Testis (tissue), 3 donors: ENCODE measurements around the gene MYO5B. TPM values are rescaled to one million over a fixed set of nuclear protein-coding genes. Genes with fewer than 3 reads are reported as not detected.
A peak's percentile ranks its signal among the peaks of the same experiment; 100 is the strongest.

Experiments
- DNase-seq: peaks from one replicate; pipeline ENCODE4 v3.0.0-alpha.2; 2019
- H3K27ac ChIP-seq, 2 donors: fragments of 200-600 bp; sonication (generic); one replicate each; pipeline ENCODE4 v1.5.1; 2019
- H3K27me3 ChIP-seq: fragments of 200-600 bp; sonication (generic); one replicate; pipeline ENCODE4 v1.5.1; 2019
- H3K36me3 ChIP-seq: fragments of 200-600 bp; sonication (generic); one replicate; pipeline ENCODE4 v1.5.1; 2017; ENCODE audit warnings: low read depth; ENCODE audit errors: missing control alignments
- H3K4me1 ChIP-seq: fragments of 200-600 bp; sonication (generic); one replicate; pipeline ENCODE4 v1.5.1; 2019
- H3K4me3 ChIP-seq, 2 donors: fragments of 200-600 bp; sonication (generic); one replicate each; pipeline ENCODE4 v1.5.1; 2017 to 2019
- H3K9me3 ChIP-seq: fragments of 200-600 bp; sonication (generic); one replicate; pipeline ENCODE4 v1.5.1; 2017
- CTCF ChIP-seq, 3 experiments: fragments of 450-650 bp in 2 of 3; fragments of 200-600 bp in 1 of 3; sonication (generic) in 1 of 3; IDR thresholded peaks; one replicate each; pipeline ENCODE4 v1.5.1; 2016 to 2019; ENCODE audit warnings: antibody characterized with exemption in 3 of 3, mild to moderate bottlenecking in 2 of 3, moderate library complexity in 1 of 3
- POLR2A ChIP-seq: fragments of 450-650 bp; IDR thresholded peaks from one replicate; pipeline ENCODE4 v1.6.1; 2017; ENCODE audit warnings: antibody characterized with exemption, mild to moderate bottlenecking, moderate library complexity
- WGBS, 2 donors: methylation state at CpG; one replicate each; pipeline ENCODE4 v1.1.5; 2018; 5-methylcytosine and 5-hydroxymethylcytosine counted together
- intact Hi-C: fragments of 100-400 bp; cut with DNase I; formaldehyde crosslinking; loops from one replicate; pipeline ENCODE4 v1.15.1; 2023; ENCODE audit warnings: low total_unique reads
- polyA plus RNA-seq: library from polyadenylated mRNA; stranded (reverse); fragments of 350-450 nt; fragmentation: Illumina TruSeq; extraction: RNeasy Lipid Tissue Mini Kit (QIAGEN cat#74804); gene quantifications from one replicate; pipeline ENCODE4 v1.2.3, GENCODE V29; 2014; ENCODE audit warnings: low read depth, low replicate concordance; ENCODE audit not compliant: insufficient read depth
- total RNA-seq, 2 donors: library from RNA; depleted of rRNA; stranded (reverse); fragments of >200 nt; gene quantifications; one replicate each; pipeline ENCODE4 v1.2.3, GENCODE V29; 2016

MYO5B gene
- total and polyA plus RNA-seq, 3 donors from 2014 or later, result 24.8 to 31.8 (median 26.1) TPM

GRCh38 chr18:50166901-50167300 is 28.0 kb downstream of the MYO5B start:
- H3K36me3 ChIP-seq, result no peaks in the 10 kb centered on the region
- WGBS, 2 donors, result 86% methylated on average over 3 of the region's 3 CpGs
- H3K4me3 ChIP-seq, result no peak overlapping the region
- no peaks in the 10 kb centered on the region for H3K9me3 ChIP-seq
- peaks cover 4% of the 10 kb centered on the region for H3K4me1 ChIP-seq
- TF ChIP-seq POLR2A (no peak), CTCF (IDR thresholded peaks at IDR 0.05) (no peak)
- no peak overlapping the region for H3K27ac ChIP-seq
- H3K27me3 ChIP-seq, result no peaks in the 10 kb centered on the region
- intact Hi-C loops, result no loop called here
- DNase-seq, result no peak

DNA sequence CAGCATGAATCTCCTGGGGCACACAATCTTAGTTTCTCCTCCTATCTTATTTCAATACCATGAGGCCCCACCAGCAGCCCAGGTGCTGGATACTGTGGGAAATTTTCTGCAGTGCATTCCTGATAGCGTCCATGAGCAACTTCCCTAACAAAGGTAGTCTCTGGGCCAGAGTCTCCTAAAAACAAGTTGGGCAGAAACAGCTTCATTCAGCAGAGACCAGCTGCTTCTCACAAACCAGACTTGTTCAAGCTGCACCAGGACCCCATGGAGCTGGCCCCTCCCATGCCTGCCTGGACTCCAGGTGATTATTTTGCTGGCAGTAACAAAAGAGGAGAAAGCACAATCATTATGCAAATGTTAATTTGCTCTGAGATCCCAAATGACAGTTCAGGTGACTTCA is 31.4 kb downstream of the MYO5B start:
- Histone ChIP-seq H3K4me1 (peaks cover 13% of the 10 kb centered on the region), H3K27ac (no peak overlapping the region), H3K9me3 (no peaks in the 10 kb centered on the region), H3K27me3 (no peaks in the 10 kb centered on the region), H3K4me3 (no peak overlapping the region), H3K36me3 (no peaks in the 10 kb centered on the region)
- intact Hi-C loops, result no loop called here
- 61 to 80% methylated on average over 1 of the region's 1 CpG for WGBS, 2 donors
- no peak for DNase-seq
- TF ChIP-seq POLR2A, result no peak

- H3K27ac ChIP-seq, result no peak overlapping the region
- H3K27me3 ChIP-seq, result no peaks in the 10 kb centered on the region
- no peaks in the 10 kb centered on the region for H3K9me3 ChIP-seq
- no peaks in the 10 kb centered on the region for H3K36me3 ChIP-seq
- DNase-seq, result no peak
- TF ChIP-seq CTCF (IDR thresholded peaks at IDR 0.05), result no peak
- no peak for TF ChIP-seq POLR2A
- WGBS, 2 donors, result 50 to 60% methylated on average over 9 of the region's 9 CpGs
- intact Hi-C loops, result no loop called here
- H3K4me3 ChIP-seq, result no peak overlapping the region
- H3K4me1 ChIP-seq, result peaks cover 13% of the 10 kb centered on the region
Measured at GRCh38 chr18:50162486-50163304, 32.3 kb downstream of the MYO5B start.

GRCh38 chr18:50161597-50162205 is 33.2 kb downstream of the MYO5B start:
- Histone ChIP-seq H3K4me3 (no peak overlapping the region), H3K4me1 (peaks cover 13% of the 10 kb centered on the region), H3K27me3 (no peaks in the 10 kb centered on the region), H3K36me3 (no peaks in the 10 kb centered on the region), H3K9me3 (no peaks in the 10 kb centered on the region), H3K27ac (no peak overlapping the region)
- no peak for TF ChIP-seq CTCF (IDR thresholded peaks at IDR 0.05)
- no peak for TF ChIP-seq POLR2A
- no peak for DNase-seq
- WGBS, 2 donors, result 64 to 73% methylated on average over 4 of the region's 4 CpGs
- intact Hi-C loops, result no loop called here

DNA sequence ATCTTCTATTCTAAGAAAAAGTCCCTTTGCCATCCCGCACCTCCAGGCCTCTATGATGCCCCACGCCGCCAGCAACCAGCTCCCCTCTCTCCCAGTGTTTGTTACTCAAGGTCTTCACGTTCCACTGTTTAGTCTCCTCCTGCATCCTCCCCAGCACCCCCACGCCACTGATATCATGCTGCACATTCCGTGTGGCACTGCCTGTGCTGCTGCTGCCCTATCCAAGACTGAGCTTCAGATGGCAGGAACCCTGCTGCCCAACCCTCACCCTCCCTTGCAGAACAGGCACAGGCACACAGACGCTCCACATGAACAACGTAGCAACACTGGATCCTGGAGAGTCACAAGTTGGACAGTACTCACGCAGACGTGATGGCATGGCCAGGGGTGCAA is 35.3 kb downstream of the MYO5B start:
- H3K4me1 ChIP-seq, result peaks cover 13% of the 10 kb centered on the region
- peak; percentile 81 for DNase-seq
- no peaks in the 10 kb centered on the region for H3K36me3 ChIP-seq
- intact Hi-C loops, result no loop called here
- H3K27ac ChIP-seq, result no peak overlapping the region
- no peak overlapping the region for H3K4me3 ChIP-seq
- no peaks in the 10 kb centered on the region for H3K27me3 ChIP-seq
- 56 to 76% methylated on average over 10 of the region's 10 CpGs for WGBS, 2 donors
- TF ChIP-seq POLR2A (no peak), CTCF (IDR thresholded peaks at IDR 0.05) (no peak)
- H3K9me3 ChIP-seq, result no peaks in the 10 kb centered on the region
